Natural killer cell (primary cell): ENCODE results near the gene SRXN1. TPM values are rescaled to one million over a fixed set of nuclear protein-coding genes. Genes with fewer than 3 reads are reported as not detected.

ENCODE experiments used
- ATAC-seq, 3 donors: fragments of 150-1000 bp in 2 of 3; fragments of 200-7000 bp in 1 of 3; cut with Tn5 transposase; 1 replicate in 1 of 3; 2 replicates in 2 of 3; pipeline ENCODE4 v1.10.0; 2021; ENCODE audit warnings: mild to moderate bottlenecking in 2 of 3, moderate library complexity in 2 of 3
- DNase-seq, 2 donors: peaks; one replicate each; pipeline versions ENCODE4 v3.0.0 to v3.0.0-alpha.2; 2013 to 2021; ENCODE audit warnings: mixed read lengths in 1 of 2
- H3K27ac ChIP-seq: one replicate; pipeline ENCODE4 v1.5.1; 2013; ENCODE audit warnings: mild to moderate bottlenecking, low read length
- H3K27me3 ChIP-seq: one replicate; pipeline ENCODE4 v1.6.1; 2013; ENCODE audit warnings: low read length; ENCODE audit not compliant: control insufficient read depth, insufficient read depth
- H3K36me3 ChIP-seq: one replicate; pipeline ENCODE4 v1.6.1; 2013; ENCODE audit warnings: low read length; ENCODE audit not compliant: control insufficient read depth, insufficient read depth
- H3K4me1 ChIP-seq: one replicate; pipeline ENCODE4 v1.6.1; 2013; ENCODE audit warnings: low read length; ENCODE audit not compliant: control insufficient read depth, insufficient read depth
- H3K4me3 ChIP-seq: one replicate; pipeline ENCODE4 v1.5.1; 2013; ENCODE audit warnings: low read length
- H3K9me3 ChIP-seq: one replicate; pipeline ENCODE4 v1.6.1; 2013; ENCODE audit warnings: low read length; ENCODE audit not compliant: control insufficient read depth, insufficient read depth
- H3K27ac Mint-ChIP-seq, 2 donors: one replicate each; pipeline ENCODE4 v1.8.0; 2022; ENCODE audit warnings: mild to moderate bottlenecking in 2 of 2, mixed read lengths in 2 of 2, moderate library complexity in 1 of 2
- H3K27me3 Mint-ChIP-seq, 2 donors: one replicate each; pipeline ENCODE4 v1.8.0; 2022; ENCODE audit warnings: low read depth in 2 of 2, mixed read lengths in 2 of 2
- H3K36me3 Mint-ChIP-seq: one replicate; pipeline ENCODE4 v1.8.0; 2022; ENCODE audit warnings: mixed read lengths
- H3K4me1 Mint-ChIP-seq, 2 donors: one replicate each; pipeline ENCODE4 v1.8.0; 2022; ENCODE audit warnings: mixed read lengths in 2 of 2
- H3K4me3 Mint-ChIP-seq: one replicate; pipeline ENCODE4 v1.8.0; 2022; ENCODE audit warnings: mild to moderate bottlenecking, moderate library complexity, mixed read lengths
- H3K9me3 Mint-ChIP-seq, 2 donors: one replicate each; pipeline ENCODE4 v1.8.0; 2022; ENCODE audit warnings: mixed read lengths in 2 of 2
- WGBS: methylation state at CpG from one replicate; pipeline ENCODE4 v1.1.7; 2013; ENCODE audit warnings: missing lambda C conversion rate; ENCODE audit not compliant: insufficient coverage; 5-methylcytosine and 5-hydroxymethylcytosine counted together
- intact Hi-C: fragments of 100-400 bp; cut with micrococcal nuclease; formaldehyde crosslinking; loops from one replicate; pipeline ENCODE4 v1.14.2; 2022
- total RNA-seq, 4 donors: library from RNA; stranded (reverse); fragments of 120-200 nt in 1 of 4; gene quantifications; one replicate each; pipeline versions ENCODE4 v1.2.3 to v1.2.4, GENCODE V29; 2013 to 2022
- TF ChIP-seq, protein P1 (sequence below): fragments of 200-600 bp; IDR thresholded peaks from one replicate; pipeline ENCODE4 v1.8.0; 2022; ENCODE audit warnings: antibody characterized with exemption

The SRXN1 gene
- total RNA-seq, 3 donors from 2014 or later (not counting 1 experiment from before 2014, with no cell fraction given) = 9.1 to 16.7 (median 11.6) TPM

DNA sequence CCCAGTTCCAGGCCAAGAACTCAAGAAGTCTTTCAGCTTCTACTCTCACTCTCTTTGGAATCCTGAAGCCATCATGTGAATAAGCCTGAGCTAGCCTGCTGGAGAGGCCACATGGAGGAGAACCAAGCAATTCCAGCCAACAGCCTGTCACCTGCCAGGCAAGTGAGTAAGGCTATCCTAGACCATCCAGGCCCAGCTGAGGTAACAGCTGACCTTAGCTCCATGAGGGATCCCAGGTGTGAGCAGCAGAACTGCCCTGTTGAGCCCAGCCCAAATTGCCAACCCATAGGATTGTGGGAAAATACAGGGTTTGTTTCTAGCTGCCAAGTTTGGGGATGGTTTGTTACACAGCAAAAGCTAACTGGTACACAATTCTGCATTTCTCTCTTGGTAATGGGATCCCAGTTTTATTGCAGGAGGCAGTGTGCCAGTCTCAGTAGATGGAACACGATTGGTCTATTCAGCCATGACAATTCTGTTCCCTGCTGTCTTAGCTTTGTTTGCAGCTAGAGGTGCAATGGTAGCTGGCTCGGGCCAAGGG lies 5.5 kb downstream of the SRXN1 start:
- WGBS = 96% methylated on average over 2 of the region's 2 CpGs
- Mint-ChIP-seq H3K27me3 (no peaks in the 10 kb centered on the region), H3K4me3 (no peak overlapping the region), H3K4me1 (peaks cover 29 to 40% of the 10 kb centered on the region in 2 donors), H3K36me3 (no peaks in the 10 kb centered on the region), H3K27ac (no peak overlapping the region), H3K9me3 (no peaks in the 10 kb centered on the region)
- intact Hi-C loops = loop anchor here (5.0 kb wide), 1 partner anchor 295 kb away; no protein-coding TSS in a partner anchor
- Histone ChIP-seq H3K9me3 (no peaks in the 10 kb centered on the region), H3K27me3 (peaks cover 5% of the 10 kb centered on the region), H3K4me1 (peaks cover 22% of the 10 kb centered on the region), H3K4me3 (no peak overlapping the region), H3K36me3 (peaks cover 16% of the 10 kb centered on the region), H3K27ac (no peak overlapping the region)
- TF ChIP-seq, protein P1, sequence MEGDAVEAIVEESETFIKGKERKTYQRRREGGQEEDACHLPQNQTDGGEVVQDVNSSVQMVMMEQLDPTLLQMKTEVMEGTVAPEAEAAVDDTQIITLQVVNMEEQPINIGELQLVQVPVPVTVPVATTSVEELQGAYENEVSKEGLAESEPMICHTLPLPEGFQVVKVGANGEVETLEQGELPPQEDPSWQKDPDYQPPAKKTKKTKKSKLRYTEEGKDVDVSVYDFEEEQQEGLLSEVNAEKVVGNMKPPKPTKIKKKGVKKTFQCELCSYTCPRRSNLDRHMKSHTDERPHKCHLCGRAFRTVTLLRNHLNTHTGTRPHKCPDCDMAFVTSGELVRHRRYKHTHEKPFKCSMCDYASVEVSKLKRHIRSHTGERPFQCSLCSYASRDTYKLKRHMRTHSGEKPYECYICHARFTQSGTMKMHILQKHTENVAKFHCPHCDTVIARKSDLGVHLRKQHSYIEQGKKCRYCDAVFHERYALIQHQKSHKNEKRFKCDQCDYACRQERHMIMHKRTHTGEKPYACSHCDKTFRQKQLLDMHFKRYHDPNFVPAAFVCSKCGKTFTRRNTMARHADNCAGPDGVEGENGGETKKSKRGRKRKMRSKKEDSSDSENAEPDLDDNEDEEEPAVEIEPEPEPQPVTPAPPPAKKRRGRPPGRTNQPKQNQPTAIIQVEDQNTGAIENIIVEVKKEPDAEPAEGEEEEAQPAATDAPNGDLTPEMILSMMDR = no peak
- DNase-seq (no peak), ATAC-seq (no peak)

DNA sequence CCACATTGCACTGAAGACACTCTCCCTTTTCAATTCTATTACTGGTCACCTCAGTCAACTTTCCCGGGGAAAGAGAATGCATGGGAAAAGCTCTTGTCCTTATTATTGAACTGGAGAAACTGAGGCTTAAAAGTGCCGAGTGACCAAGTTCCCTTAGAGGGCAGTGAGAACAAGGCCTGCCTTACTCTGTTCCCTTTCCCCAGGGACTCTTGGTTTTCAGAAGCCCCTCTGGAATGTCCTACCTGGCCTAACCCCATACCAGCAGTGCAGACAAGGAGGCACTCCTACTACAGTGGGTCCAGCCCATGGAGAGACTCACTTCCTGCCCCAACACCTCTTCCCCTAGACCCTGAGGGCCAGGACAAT lies 6.1 kb downstream of the SRXN1 start:
- H3K4me3 ChIP-seq = no peak overlapping the region
- peaks cover 17% of the 10 kb centered on the region for H3K4me1 ChIP-seq
- no peak overlapping the region for H3K4me3 Mint-ChIP-seq
- 100% methylated on average over 1 of the region's 2 CpGs for WGBS
- H3K9me3 ChIP-seq = no peaks in the 10 kb centered on the region
- H3K36me3 ChIP-seq = peaks cover 16% of the 10 kb centered on the region
- H3K27me3 ChIP-seq = peaks cover 5% of the 10 kb centered on the region
- no peaks in the 10 kb centered on the region for H3K9me3 Mint-ChIP-seq
- no peak for DNase-seq
- H3K27me3 Mint-ChIP-seq = no peaks in the 10 kb centered on the region
- H3K4me1 Mint-ChIP-seq = peaks cover 22 to 33% of the 10 kb centered on the region in 2 donors
- ATAC-seq = no peak
- intact Hi-C loops = loop anchor here (5.0 kb wide), 1 partner anchor 295 kb away; no protein-coding TSS in a partner anchor
- H3K27ac ChIP-seq = no peak overlapping the region
- TF ChIP-seq, protein P1 = no peak
- no peak overlapping the region for H3K27ac Mint-ChIP-seq
- no peaks in the 10 kb centered on the region for H3K36me3 Mint-ChIP-seq

DNA sequence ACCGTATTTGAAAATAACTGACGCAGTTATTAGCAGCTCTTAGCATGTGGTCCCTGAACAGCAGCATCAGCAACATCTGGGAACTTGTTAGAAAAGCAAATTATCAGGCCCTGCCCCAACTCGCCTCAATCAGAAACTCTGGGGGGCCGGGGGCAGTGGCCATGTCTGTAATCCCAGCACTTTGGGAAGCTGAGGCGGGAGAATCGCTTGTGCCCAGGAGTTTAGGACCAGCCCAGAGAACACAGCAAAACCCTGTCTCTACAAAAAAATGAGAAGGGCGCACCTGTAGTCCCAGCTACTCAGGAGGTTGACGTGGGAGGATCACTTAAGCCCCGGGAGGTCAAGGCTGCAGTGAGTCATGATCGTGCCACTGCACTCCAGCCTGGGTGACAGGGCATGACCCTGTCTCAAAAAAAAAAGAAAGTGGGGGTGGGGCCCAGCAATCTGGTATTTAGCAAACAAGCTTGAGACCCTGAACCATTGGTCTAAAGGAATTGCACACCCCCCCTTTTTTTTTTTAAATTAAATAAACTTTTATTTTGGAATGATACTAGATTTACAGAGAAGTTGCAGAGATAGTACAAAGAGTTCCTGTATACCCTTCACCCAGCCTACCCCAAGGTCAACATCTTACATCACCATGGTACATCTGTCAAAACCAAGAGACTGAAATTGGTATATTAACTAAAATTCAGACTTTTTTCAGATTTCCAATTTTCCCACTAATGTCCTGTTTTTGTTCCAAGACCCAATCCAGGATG lies 6.7 kb downstream of the SRXN1 start:
- H3K36me3 ChIP-seq = peaks cover 16% of the 10 kb centered on the region
- Mint-ChIP-seq H3K27ac (no peak overlapping the region), H3K27me3 (no peaks in the 10 kb centered on the region), H3K9me3 (no peaks in the 10 kb centered on the region), H3K4me3 (no peak overlapping the region), H3K4me1 (peaks cover 16 to 28% of the 10 kb centered on the region in 2 donors), H3K36me3 (no peaks in the 10 kb centered on the region)
- DNase-seq (no peak), ATAC-seq (no peak)
- H3K4me3 ChIP-seq = no peak overlapping the region
- intact Hi-C loops = loop anchor here (5.0 kb wide), 1 partner anchor 294 kb away; no protein-coding TSS in a partner anchor
- peaks cover 13% of the 10 kb centered on the region for H3K4me1 ChIP-seq
- H3K9me3 ChIP-seq = no peaks in the 10 kb centered on the region
- no peak overlapping the region for H3K27ac ChIP-seq
- TF ChIP-seq, protein P1 = no peak
- peaks cover 5% of the 10 kb centered on the region for H3K27me3 ChIP-seq
- 95% methylated on average over 10 of the region's 10 CpGs for WGBS
